Kidney epithelial cell (primary cell): ENCODE results near the gene TPGS2. TPM values are rescaled to one million over a fixed set of nuclear protein-coding genes. Genes with fewer than 3 reads are reported as not detected.
"Not testable (repeated sequence)": the region's sequence is repeated elsewhere in the genome, so short reads cannot be mapped to it uniquely, and the experiment has no call there.

Experiments used
- DNase-seq: peaks from one replicate; pipeline ENCODE4 v3.0.0-alpha.2; 2010; ENCODE audit warnings: low read depth
- H3K27me3 ChIP-seq: 2 replicates; pipeline ENCODE4 v1.6.0; 2011; ENCODE audit warnings: low read length; ENCODE audit not compliant: control insufficient read depth, insufficient read depth
- H3K36me3 ChIP-seq: 2 replicates; pipeline ENCODE4 v1.5.1; 2011; ENCODE audit warnings: low read length; ENCODE audit not compliant: control insufficient read depth, insufficient read depth
- H3K4me3 ChIP-seq: 2 replicates; pipeline ENCODE4 v1.5.1; 2011; ENCODE audit warnings: low read depth, mild to moderate bottlenecking, control low read depth, low read length
- total RNA-seq: library from RNA; depleted of rRNA; stranded (reverse); fragments of >200 nt; gene quantifications from 2 replicates; pipeline ENCODE4 v1.2.3, GENCODE V29; 2015
- TF ChIP-seq, protein P1 (sequence below): IDR thresholded peaks from 2 replicates; pipeline ENCODE4 v1.5.1; 2011; ENCODE audit warnings: mild to moderate bottlenecking, moderate library complexity, low read length, control low read depth, inconsistent platforms; ENCODE audit not compliant: insufficient read depth, poor library complexity, severe bottlenecking

Gene TPGS2
- total RNA-seq, 1 donor from 2014 or later: 195 TPM

DNA sequence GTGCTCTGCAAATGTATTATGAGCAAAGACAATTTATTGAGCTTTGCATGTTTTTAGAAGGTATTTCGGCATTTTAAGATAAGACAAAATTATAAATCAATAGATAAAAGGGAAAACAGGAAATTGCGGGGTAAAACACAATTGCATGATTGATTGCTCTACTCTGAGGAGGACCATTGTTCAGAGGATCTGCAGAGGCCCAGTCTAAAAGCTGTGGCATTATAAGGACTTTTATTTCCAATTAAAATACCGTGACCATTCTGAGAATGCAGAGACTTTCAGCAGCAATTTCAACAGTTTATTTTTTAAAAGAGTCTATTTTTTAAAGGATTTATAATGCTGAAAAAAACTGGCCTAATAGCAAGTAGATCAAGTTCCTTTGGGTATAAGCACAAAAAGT lies 62.0 kb downstream of the TPGS2 start:
- H3K27me3 ChIP-seq: no peaks in the 10 kb centered on the region
- H3K4me3 ChIP-seq: no peak overlapping the region
- DNase-seq: no peak
- no peaks in the 10 kb centered on the region for H3K36me3 ChIP-seq
- TF ChIP-seq, protein P1, sequence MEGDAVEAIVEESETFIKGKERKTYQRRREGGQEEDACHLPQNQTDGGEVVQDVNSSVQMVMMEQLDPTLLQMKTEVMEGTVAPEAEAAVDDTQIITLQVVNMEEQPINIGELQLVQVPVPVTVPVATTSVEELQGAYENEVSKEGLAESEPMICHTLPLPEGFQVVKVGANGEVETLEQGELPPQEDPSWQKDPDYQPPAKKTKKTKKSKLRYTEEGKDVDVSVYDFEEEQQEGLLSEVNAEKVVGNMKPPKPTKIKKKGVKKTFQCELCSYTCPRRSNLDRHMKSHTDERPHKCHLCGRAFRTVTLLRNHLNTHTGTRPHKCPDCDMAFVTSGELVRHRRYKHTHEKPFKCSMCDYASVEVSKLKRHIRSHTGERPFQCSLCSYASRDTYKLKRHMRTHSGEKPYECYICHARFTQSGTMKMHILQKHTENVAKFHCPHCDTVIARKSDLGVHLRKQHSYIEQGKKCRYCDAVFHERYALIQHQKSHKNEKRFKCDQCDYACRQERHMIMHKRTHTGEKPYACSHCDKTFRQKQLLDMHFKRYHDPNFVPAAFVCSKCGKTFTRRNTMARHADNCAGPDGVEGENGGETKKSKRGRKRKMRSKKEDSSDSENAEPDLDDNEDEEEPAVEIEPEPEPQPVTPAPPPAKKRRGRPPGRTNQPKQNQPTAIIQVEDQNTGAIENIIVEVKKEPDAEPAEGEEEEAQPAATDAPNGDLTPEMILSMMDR: no peak

DNA sequence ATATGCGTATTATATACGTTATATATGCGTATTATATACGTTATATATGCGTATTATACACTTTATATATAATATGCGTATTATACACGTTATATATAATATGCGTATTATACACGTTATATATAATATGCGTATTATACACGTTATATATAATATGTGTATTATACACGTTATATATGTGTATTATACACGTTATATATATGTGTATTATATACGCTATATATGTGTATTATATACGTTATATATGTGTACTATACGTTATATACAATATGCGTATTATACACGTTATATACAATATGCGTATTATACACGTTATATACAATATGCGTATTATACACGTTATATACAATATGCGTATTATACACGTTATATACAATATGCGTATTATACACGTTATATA lies 65.8 kb downstream of the TPGS2 start:
- not testable (repeated sequence) for H3K4me3 ChIP-seq, H3K27me3 ChIP-seq, H3K36me3 ChIP-seq, DNase-seq

DNA sequence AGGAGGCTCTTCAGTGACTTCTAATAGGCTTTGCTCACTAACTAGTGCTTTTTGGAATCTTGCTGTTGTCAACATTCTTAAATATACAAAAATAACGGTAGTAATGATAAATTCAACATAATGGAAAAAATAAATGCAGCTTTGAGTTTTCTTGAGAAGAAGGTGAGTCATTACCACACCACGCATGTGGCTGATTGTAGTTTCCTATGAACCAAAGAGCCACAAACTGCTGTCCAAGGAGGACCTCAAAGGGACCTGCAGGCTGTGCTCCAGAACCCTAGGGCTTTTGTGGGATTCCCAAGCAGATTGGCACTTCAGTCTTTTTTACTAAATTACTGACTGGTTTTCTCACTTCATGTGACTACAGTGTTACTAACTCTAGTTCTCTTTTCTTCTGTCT lies 66.7 kb downstream of the TPGS2 start:
- no peaks in the 10 kb centered on the region for H3K36me3 ChIP-seq
- no peaks in the 10 kb centered on the region for H3K27me3 ChIP-seq
- H3K4me3 ChIP-seq: no peak overlapping the region
- no peak for DNase-seq
- TF ChIP-seq, protein P1: no peak

DNA sequence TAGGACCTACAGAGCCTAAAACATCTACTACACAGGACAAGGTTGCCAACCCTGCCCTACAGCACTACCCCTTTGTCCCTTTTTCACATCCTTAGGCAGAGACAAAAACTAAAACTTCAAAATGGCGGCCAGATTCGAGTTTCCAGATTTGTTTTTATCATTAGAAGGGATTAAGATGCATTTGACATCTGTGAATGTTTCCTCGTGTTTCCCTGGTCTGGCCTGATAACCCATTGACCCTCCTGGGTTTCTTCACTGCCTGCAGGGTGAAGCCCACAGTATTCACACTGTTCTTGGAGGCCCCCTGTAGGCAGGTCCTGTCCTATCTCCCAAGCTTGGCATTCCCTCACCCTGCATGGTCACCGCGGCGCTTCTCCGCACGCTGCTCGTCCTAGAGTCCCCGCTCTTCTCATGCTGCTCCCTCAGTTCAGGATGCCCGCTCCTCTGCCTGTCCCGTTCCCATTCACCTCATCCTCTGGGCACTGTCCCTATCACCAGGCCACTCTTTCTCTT lies 67.6 kb downstream of the TPGS2 start:
- Histone ChIP-seq H3K4me3 (no peak overlapping the region), H3K36me3 (no peaks in the 10 kb centered on the region), H3K27me3 (no peaks in the 10 kb centered on the region)
- no peak for DNase-seq
- TF ChIP-seq, protein P1: no peak

DNA sequence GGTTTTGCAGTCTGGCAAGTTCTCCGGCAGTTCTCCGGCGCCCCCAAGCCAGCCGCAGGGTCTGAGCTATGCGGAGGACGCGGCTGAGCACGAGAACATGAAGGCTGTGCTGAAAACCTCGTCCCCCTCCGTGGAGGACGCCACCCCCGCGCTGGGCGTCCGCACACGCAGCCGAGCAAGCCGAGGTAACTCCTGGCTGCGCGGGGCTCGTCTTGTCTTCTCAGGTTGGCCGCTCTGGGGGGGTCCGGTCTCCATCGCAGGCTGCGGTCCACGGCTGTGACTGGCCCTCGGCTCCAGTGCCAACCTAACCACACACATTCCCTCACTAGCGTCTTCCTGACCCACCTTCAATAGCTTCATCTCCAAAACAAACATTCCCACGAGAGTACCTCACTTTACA lies 68.2 kb downstream of the TPGS2 start:
- H3K36me3 ChIP-seq: peaks cover 2% of the 10 kb centered on the region
- DNase-seq: no peak
- H3K4me3 ChIP-seq: no peak overlapping the region
- no peaks in the 10 kb centered on the region for H3K27me3 ChIP-seq
- TF ChIP-seq, protein P1: no peak

DNA sequence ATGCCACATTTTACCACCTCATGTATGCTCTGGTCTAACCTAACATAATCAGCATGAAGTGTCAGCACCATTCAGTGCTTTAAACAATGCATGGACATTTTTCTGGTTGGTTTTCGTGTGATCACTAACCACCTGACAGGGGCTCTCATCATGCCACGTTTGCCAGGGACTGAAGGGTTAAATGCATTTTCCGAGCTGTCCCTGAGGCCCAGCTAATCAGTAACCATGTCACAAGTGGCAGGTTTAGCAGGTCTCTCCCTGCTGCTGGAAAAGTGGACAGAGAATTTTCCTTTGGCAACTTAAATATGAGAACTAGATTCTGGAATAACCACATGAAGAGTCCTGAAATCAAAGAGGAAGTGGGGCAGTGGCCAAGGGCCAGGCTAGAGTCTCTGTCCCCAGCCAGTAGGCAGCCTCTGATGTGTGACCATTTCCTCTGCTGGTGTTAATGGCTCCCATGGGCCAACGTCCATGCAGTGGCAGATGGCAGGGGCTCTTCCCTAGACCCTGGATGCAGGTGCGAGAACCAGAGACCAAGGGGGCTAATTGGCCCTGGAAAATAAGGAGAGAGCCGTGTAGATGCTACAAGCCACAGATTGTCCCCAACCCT lies 69.5 kb downstream of the TPGS2 start:
- no peak for DNase-seq
- H3K4me3 ChIP-seq: no peak overlapping the region

More for the DNA sequence above, 69.5 kb downstream of the TPGS2 start:
- TF ChIP-seq, protein P1: no peak
- Histone ChIP-seq H3K27me3 (no peaks in the 10 kb centered on the region), H3K36me3 (peaks cover 2% of the 10 kb centered on the region)
